ENCODE data around the gene PIGL. TPM values are rescaled to one million over a fixed set of nuclear protein-coding genes. Genes with fewer than 3 reads are reported as not detected.
"Not testable (repeated sequence)": the region's sequence is repeated elsewhere in the genome, so short reads cannot be mapped to it uniquely, and the experiment has no call there.

PIGL gene
- total and polyA plus RNA-seq, 7 donors, result 3.0 to 42.4 (median 24.2) TPM

DNA sequence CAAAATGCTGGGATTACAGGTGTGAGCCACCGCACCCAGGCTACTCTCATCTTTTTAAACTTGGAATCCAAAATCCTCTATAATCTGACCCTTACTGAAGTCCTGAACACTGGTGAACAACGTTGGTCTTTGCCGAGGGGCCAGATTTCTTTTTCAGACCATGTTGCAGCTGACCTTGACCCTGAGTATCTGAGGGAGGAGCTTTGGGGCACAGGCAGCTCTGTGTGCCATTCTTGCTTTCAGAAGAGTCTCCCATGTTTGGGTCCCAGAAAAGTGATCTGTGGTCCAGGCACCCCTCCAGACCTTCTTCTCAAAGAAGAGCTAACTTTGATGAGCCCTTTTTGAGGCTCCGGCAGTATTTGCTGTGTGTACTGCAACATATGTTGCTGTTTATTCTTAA, 85.8 kb downstream of the PIGL start:
- no peak for DNase-seq
- Histone ChIP-seq H3K4me3 (no peak overlapping the region), H3K27ac (no peak overlapping the region), H3K9me3 (no peaks in the 10 kb centered on the region), H3K27me3 (no peaks in the 10 kb centered on the region), H3K36me3 (peaks cover 0 to 26% (median 4%) of the 10 kb centered on the region in 4 donors), H3K4me1 (no peaks in the 10 kb centered on the region)
- intact Hi-C loops (cut with DNase I), result no loop called here
- 85 to 90% methylated on average over 4 of the region's 4 CpGs for WGBS, 2 donors
- TF ChIP-seq POLR2AphosphoS5 (IDR thresholded peaks at IDR 0.05) (no peak), CTCF (IDR thresholded peaks at IDR 0.05) (no peak), POLR2A (IDR thresholded peaks at IDR 0.05) (no peak), EP300 (IDR thresholded peaks at IDR 0.05) (no peak)

- intact Hi-C loops (cut with DNase I), result no loop called here
- DNase-seq, result no peak
- TF ChIP-seq CTCF (IDR thresholded peaks at IDR 0.05), result no peak
- no peak for TF ChIP-seq POLR2A (IDR thresholded peaks at IDR 0.05)
- TF ChIP-seq POLR2AphosphoS5 (IDR thresholded peaks at IDR 0.05), result no peak
- no peak for TF ChIP-seq EP300 (IDR thresholded peaks at IDR 0.05)
- 71 to 75% methylated on average over 3 of the region's 3 CpGs for WGBS, 2 donors
- Histone ChIP-seq H3K36me3 (peaks cover 0 to 25% (median 4%) of the 10 kb centered on the region in 4 donors), H3K27me3 (no peaks in the 10 kb centered on the region), H3K4me1 (no peaks in the 10 kb centered on the region), H3K9me3 (no peaks in the 10 kb centered on the region), H3K4me3 (no peak overlapping the region), H3K27ac (no peak overlapping the region)
Observed at GRCh38 chr17:16304830-16305229, 87.8 kb downstream of the PIGL start.

DNA sequence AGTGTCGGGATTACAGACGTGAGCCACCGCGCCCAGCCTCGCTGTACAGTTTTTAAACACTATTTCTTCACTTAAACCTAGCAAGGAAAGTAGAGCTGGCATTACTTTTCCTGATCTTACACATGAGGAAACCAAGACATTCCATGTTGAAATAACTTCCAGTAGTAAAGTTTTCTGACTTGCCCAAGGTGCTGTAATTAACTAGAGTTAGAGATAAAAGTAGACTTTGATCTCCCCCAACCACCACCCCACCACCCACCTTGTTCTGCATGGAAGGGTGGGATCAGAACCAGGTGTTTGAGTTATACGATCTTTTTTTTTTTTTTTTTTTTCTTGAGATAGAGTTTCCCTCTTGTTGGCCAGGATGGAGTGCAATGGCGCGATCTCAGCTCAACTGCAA, 89.2 kb downstream of the PIGL start:
- TF ChIP-seq POLR2A (IDR thresholded peaks at IDR 0.05) (no peak), POLR2AphosphoS5 (IDR thresholded peaks at IDR 0.05) (no peak), EP300 (IDR thresholded peaks at IDR 0.05) (no peak), CTCF (IDR thresholded peaks at IDR 0.05) (no peak)
- Histone ChIP-seq H3K36me3 (peaks cover 0 to 22% (median 4%) of the 10 kb centered on the region in 4 donors), H3K27me3 (no peaks in the 10 kb centered on the region), H3K9me3 (no peaks in the 10 kb centered on the region), H3K4me1 (no peaks in the 10 kb centered on the region), H3K4me3 (no peak overlapping the region), H3K27ac (no peak overlapping the region)
- DNase-seq, result no peak
- intact Hi-C loops (cut with DNase I), result no loop called here
- WGBS, 2 donors, result 71 to 85% methylated on average over 8 of the region's 8 CpGs

DNA sequence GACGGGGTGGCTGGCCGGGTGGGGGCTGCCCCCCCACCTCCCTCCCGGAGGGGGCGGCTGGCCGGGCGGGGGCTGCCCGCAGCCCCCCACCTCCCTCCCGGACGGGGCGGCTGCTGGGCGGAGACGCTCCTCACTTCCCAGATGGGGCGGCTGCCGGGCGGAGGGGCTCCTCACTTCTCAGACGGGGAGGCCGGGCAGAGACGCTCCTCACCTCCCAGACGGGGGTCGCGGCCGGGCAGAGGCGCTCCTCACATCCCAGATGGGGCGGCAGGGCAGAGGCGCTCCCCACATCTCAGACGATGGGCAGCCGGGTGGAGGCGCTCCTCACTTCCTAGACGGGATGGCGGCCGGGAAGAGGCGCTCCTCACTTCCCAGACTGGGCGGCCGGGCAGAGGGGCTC, 95.1 kb downstream of the PIGL start:
- H3K4me1 ChIP-seq; DNase-seq; H3K27me3 ChIP-seq; H3K9me3 ChIP-seq; H3K4me3 ChIP-seq; H3K27ac ChIP-seq; intact Hi-C loops (cut with DNase I): not testable (repeated sequence)
- WGBS, 2 donors, result 96 to 98% methylated on average over 34 of the region's 34 CpGs
- peaks cover 0 to 22% (median 0%) of the 10 kb centered on the region in 4 donors for H3K36me3 ChIP-seq

DNA sequence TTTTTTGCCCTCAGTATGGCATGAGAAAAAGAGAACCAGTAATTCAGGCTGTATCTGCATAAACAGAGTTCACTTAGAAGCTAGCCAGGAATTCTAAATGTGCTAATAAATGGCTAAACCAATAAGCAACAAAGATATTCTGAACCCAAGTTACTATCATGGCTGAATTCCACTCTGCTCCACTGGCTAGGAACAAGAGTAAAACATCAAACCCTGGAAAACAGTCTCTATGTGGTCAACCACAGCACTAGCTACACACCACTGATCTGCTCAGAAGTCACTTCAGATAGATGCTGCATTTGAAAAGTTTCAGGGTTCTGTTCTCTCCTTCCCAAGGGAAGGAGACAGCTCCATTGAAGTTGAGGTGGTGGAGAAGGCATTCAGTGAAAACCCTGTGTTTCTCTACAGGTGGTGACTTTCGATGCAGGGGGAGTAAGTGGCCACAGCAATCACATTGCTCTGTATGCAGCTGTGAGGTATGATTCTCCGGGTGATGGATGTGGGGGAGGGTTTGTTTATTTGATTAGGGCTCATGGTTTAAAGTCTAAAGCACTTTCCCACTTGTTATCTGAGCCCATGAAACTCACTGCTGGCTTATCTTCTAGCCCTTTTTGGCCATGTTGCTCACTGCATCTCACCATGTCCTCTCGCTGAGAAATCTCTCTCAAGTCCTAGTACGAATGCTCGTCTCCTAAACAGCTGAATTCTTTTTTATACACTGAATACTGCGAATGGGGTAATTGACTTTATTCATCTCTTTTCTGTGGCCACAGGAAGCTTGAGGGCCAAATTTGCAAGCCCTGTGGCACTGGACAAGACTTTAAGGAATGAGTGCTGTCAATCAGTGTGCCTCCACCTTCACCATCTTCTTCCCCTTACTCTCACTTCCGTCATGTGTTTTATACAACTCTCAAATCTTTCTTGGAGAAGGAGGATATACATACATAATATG, 96.4 kb downstream of the PIGL start:
- Histone ChIP-seq H3K36me3 (peaks cover 0 to 23% (median 0%) of the 10 kb centered on the region in 4 donors), H3K9me3 (no peaks in the 10 kb centered on the region), H3K27ac (no peak overlapping the region), H3K4me3 (no peak overlapping the region), H3K27me3 (no peaks in the 10 kb centered on the region), H3K4me1 (no peaks in the 10 kb centered on the region)
- 40 to 68% methylated on average over 7 of the region's 7 CpGs for WGBS, 2 donors
- DNase-seq, result no peak
- intact Hi-C loops (cut with DNase I), result no loop called here
- TF ChIP-seq POLR2AphosphoS5 (IDR thresholded peaks at IDR 0.05) (no peak), CTCF (IDR thresholded peaks at IDR 0.05) (no peak), EP300 (IDR thresholded peaks at IDR 0.05) (no peak), POLR2A (IDR thresholded peaks at IDR 0.05) (no peak)

Measured in sigmoid colon (tissue), 7 donors.